WTC11 (cell line): Measurements from ENCODE around the gene PRKACA. TPM values are rescaled to one million over a fixed set of nuclear protein-coding genes. Genes with fewer than 3 reads are reported as not detected.
A peak's percentile ranks its signal among the peaks of the same experiment; 100 is the strongest.

Source experiments
- ATAC-seq: fragments of 200-7000 bp; cut with Tn5 transposase; 2 replicates; pipeline ENCODE4 v1.10.0; 2021; ENCODE audit warnings: mild to moderate bottlenecking, moderate library complexity
- CTCF ChIA-PET: fragments of 300-600 bp; sonication (Branson Sonifier 250); formaldehyde crosslinking; loops from one replicate; lab custom pipeline; 2021; ENCODE audit warnings: antibody characterized with exemption; lab: Charles Lee
- POLR2A ChIA-PET: fragments of 350-600 bp; sonication (Branson Sonifier 250); formaldehyde crosslinking; loops from one replicate; lab custom pipeline; 2021; ENCODE audit warnings: antibody characterized with exemption; lab: Charles Lee
- DNase-seq: peaks from one replicate; pipeline ENCODE4 v3.0.0; 2021; ENCODE audit warnings: low spot score
- H3K27ac Mint-ChIP-seq: 2 replicates; pipeline ENCODE4 v1.8.0; 2021; ENCODE audit warnings: mixed read lengths
- H3K27me3 Mint-ChIP-seq: 2 replicates; pipeline ENCODE4 v1.8.0; 2021; ENCODE audit warnings: low read depth, mild to moderate bottlenecking, moderate library complexity, mixed read lengths
- H3K36me3 Mint-ChIP-seq: 2 replicates; pipeline ENCODE4 v1.8.0; 2021; ENCODE audit warnings: mixed read lengths
- H3K4me1 Mint-ChIP-seq: 2 replicates; pipeline ENCODE4 v1.8.0; 2022; ENCODE audit warnings: mixed read lengths
- H3K4me3 Mint-ChIP-seq: 2 replicates; pipeline ENCODE4 v1.8.0; 2021; ENCODE audit warnings: mild to moderate bottlenecking, moderate library complexity, mixed read lengths
- H3K9me3 Mint-ChIP-seq: 2 replicates; pipeline ENCODE4 v1.8.0; 2021; ENCODE audit warnings: mixed read lengths
- ARID4B ChIP-seq: sonication (generic); formaldehyde crosslinking; IDR thresholded peaks from 2 replicates; pipeline ENCODE4 v1.8.0; 2023; ENCODE audit warnings: missing genetic modification reagents, mild to moderate bottlenecking, borderline replicate concordance
- CREB1 ChIP-seq: sonication (generic); formaldehyde crosslinking; IDR thresholded peaks from 2 replicates; pipeline ENCODE4 v1.8.0; 2023; ENCODE audit warnings: mild to moderate bottlenecking, missing genetic modification reagents
- ERG ChIP-seq: fragments of 250-450 bp; sonication (Bioruptor Pico); IDR thresholded peaks from 2 replicates; pipeline ENCODE4 v1.8.0; 2021; ENCODE audit warnings: mild to moderate bottlenecking
- FOXJ3 ChIP-seq: sonication (generic); formaldehyde crosslinking; IDR thresholded peaks from 2 replicates; pipeline ENCODE4 v1.9.0; 2021; ENCODE audit warnings: missing genetic modification reagents, mild to moderate bottlenecking, borderline replicate concordance
- GABPB1 ChIP-seq: sonication (generic); formaldehyde crosslinking; IDR thresholded peaks from 2 replicates; pipeline ENCODE4 v1.8.1; 2023; ENCODE audit warnings: mild to moderate bottlenecking, missing genetic modification reagents
- GRHL2 ChIP-seq: fragments of 250-450 bp; sonication (Bioruptor Pico); IDR thresholded peaks from 2 replicates; pipeline ENCODE4 v1.8.0; 2022; ENCODE audit warnings: mild to moderate bottlenecking, moderate library complexity; ENCODE audit not compliant: insufficient replicate concordance, severe bottlenecking
- IRF2 ChIP-seq: sonication (generic); formaldehyde crosslinking; IDR thresholded peaks from 2 replicates; pipeline ENCODE4 v1.8.0; 2022; ENCODE audit warnings: low read depth, missing genetic modification reagents, borderline replicate concordance
- JAZF1 ChIP-seq: fragments of 250-450 bp; sonication (Bioruptor Pico); IDR thresholded peaks from 2 replicates; pipeline ENCODE4 v1.9.0; 2021; ENCODE audit warnings: moderate library complexity, mild to moderate bottlenecking, inconsistent platforms
- MAX ChIP-seq: sonication (generic); formaldehyde crosslinking; IDR thresholded peaks from 2 replicates; pipeline ENCODE4 v1.8.0; 2022; ENCODE audit warnings: mild to moderate bottlenecking, missing genetic modification reagents
- MLX ChIP-seq: sonication (generic); formaldehyde crosslinking; IDR thresholded peaks from 2 replicates; pipeline ENCODE4 v1.8.1; 2023; ENCODE audit warnings: mild to moderate bottlenecking, missing genetic modification reagents, moderate library complexity
- MYBL2 ChIP-seq: sonication (generic); formaldehyde crosslinking; IDR thresholded peaks from 2 replicates; pipeline ENCODE4 v1.8.1; 2023; ENCODE audit warnings: mild to moderate bottlenecking, moderate library complexity, missing genetic modification reagents
- NFYB ChIP-seq: sonication (generic); formaldehyde crosslinking; conservative IDR thresholded peaks from 2 replicates; pipeline ENCODE4 v1.8.0; 2022; ENCODE audit warnings: low read depth, missing genetic modification reagents
- NR3C1 ChIP-seq: sonication (generic); formaldehyde crosslinking; conservative IDR thresholded peaks from 2 replicates; pipeline ENCODE4 v1.8.1; 2023; ENCODE audit warnings: low read depth, mild to moderate bottlenecking, missing genetic modification reagents
- PREB ChIP-seq: sonication (generic); formaldehyde crosslinking; IDR thresholded peaks from 2 replicates; pipeline ENCODE4 v1.8.1; 2022; ENCODE audit warnings: mild to moderate bottlenecking, missing genetic modification reagents, moderate library complexity, borderline replicate concordance
- RORB ChIP-seq: fragments of 250-450 bp; sonication (Bioruptor Pico); IDR thresholded peaks from 2 replicates; pipeline ENCODE4 v1.9.0; 2021; ENCODE audit warnings: mild to moderate bottlenecking
- SMAD4 ChIP-seq: sonication (generic); formaldehyde crosslinking; IDR thresholded peaks from 2 replicates; pipeline ENCODE4 v1.8.0; 2022; ENCODE audit warnings: mild to moderate bottlenecking, missing genetic modification reagents
- TEAD1 ChIP-seq: sonication (generic); formaldehyde crosslinking; IDR thresholded peaks from 2 replicates; pipeline ENCODE4 v1.8.0; 2022; ENCODE audit warnings: mild to moderate bottlenecking, missing genetic modification reagents
- TP53 ChIP-seq: sonication (generic); formaldehyde crosslinking; IDR thresholded peaks from 2 replicates; pipeline ENCODE4 v1.8.1; 2023; ENCODE audit warnings: mild to moderate bottlenecking, missing genetic modification reagents
- ZNF532 ChIP-seq: fragments of 250-450 bp; sonication (Bioruptor Pico); IDR thresholded peaks from 2 replicates; pipeline ENCODE4 v1.9.0; 2021; ENCODE audit warnings: mild to moderate bottlenecking, borderline replicate concordance
- ZSCAN18 ChIP-seq: fragments of 250-450 bp; sonication (Bioruptor Pico); IDR thresholded peaks from 2 replicates; pipeline ENCODE4 v2.1.2; 2022; ENCODE audit warnings: mild to moderate bottlenecking, moderate library complexity
- total RNA-seq: library from RNA; stranded (reverse); gene quantifications from 3 replicates; pipeline ENCODE4 v1.2.3, GENCODE V29; 2021

PRKACA gene
- total RNA-seq, 1 experiment from 2014 or later, result 37.8 TPM

- no peaks in the 10 kb centered on the region for H3K9me3 Mint-ChIP-seq
- DNase-seq (no peak), ATAC-seq (no peak)
- peaks cover 31% of the 10 kb centered on the region for H3K27me3 Mint-ChIP-seq
- ChIA-PET POLR2A (no interaction called here), CTCF (interaction anchor here (1.3 to 1.8 kb wide), 3 partner anchors 11 to 32 kb away, joined by 3 to 8 read pairs (median 4); partner anchors contain the start of gene MISP3)
- peak overlapping the region; percentile 89 for H3K4me3 Mint-ChIP-seq
- 0 out of 2 replicates have a peak, but pooled peaks cover 6% of the 10 kb centered on the region for H3K36me3 Mint-ChIP-seq
- peaks cover 3% of the 10 kb centered on the region for H3K4me1 Mint-ChIP-seq
- TF ChIP-seq FOXJ3 (CRISPR knock-in tag), result no peak
- no peak for TF ChIP-seq SMAD4 (CRISPR knock-in tag)
- no peak for TF ChIP-seq ERG (CRISPR knock-in tag)
- TF ChIP-seq JAZF1 (CRISPR knock-in tag), result no peak
- no peak for TF ChIP-seq CREB1 (CRISPR knock-in tag)
- TF ChIP-seq TP53 (CRISPR knock-in tag), result no peak
- TF ChIP-seq GABPB1 (CRISPR knock-in tag), result no peak
- no peak for TF ChIP-seq NFYB (CRISPR knock-in tag)
- no peak for TF ChIP-seq MLX (CRISPR knock-in tag)
- no peak for TF ChIP-seq MYBL2
- no peak for TF ChIP-seq MAX (CRISPR knock-in tag)
- TF ChIP-seq ZSCAN18 (CRISPR knock-in tag), result no peak
- TF ChIP-seq GRHL2 (CRISPR knock-in tag), result no peak
- no peak for TF ChIP-seq RORB (CRISPR knock-in tag)
- no peak for TF ChIP-seq IRF2
- no peak overlapping the region for H3K27ac Mint-ChIP-seq
Observed at GRCh38 chr19:14082675-14082960, 34.9 kb downstream of the PRKACA start.

GRCh38 chr19:14081797-14082674, 35.5 kb downstream of the PRKACA start:
- peak overlapping the region; percentile 89 for H3K4me3 Mint-ChIP-seq
- no peak overlapping the region for H3K27ac Mint-ChIP-seq
- H3K27me3 Mint-ChIP-seq, result peaks cover 37% of the 10 kb centered on the region
- H3K36me3 Mint-ChIP-seq, result 0 out of 2 replicates have a peak, but pooled peaks cover 3% of the 10 kb centered on the region
- CTCF ChIA-PET, result interaction anchor here (0.6 to 1.8 kb wide), 5 partner anchors 10 to 220 kb away, joined by 3 to 8 read pairs (median 4); partner anchors contain the start of gene MISP3
- ATAC-seq (peak; percentile 14), DNase-seq (no peak)
- POLR2A ChIA-PET, result no interaction called here
- H3K9me3 Mint-ChIP-seq, result no peaks in the 10 kb centered on the region
- H3K4me1 Mint-ChIP-seq, result peaks cover 3% of the 10 kb centered on the region
- TF ChIP-seq ZNF532 (no peak), NR3C1 (CRISPR knock-in tag) (no peak), PREB (CRISPR knock-in tag) (no peak), TEAD1 (CRISPR knock-in tag) (no peak), ARID4B (CRISPR knock-in tag) (no peak), IRF2 (no peak)
